ENCODE results near the gene TICRR.

TICRR gene

DNA sequence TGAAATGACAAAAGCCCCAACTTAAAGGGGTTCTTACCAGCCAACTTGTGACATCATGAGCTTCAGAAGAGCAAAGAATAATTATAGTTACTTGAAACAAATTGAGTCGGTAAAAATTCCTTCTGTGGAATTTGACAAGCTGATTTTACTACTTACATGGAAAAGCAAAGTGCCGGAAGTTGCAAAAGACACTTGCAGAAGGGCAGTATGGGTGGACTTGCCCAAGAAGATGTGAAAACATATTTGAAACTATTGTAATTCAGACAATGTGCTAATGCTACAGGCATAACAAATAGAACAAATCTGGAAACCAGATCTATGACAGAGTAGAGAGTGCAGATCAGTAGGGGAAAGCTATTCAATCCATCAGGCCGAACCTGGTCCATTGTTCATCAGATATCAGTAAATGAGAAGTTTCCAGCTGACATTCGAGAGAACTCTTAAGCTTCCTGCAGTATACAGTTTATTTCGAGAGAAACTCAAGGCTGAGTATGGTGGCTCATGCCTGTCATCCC lies 82.5 kb downstream of the TICRR start:
- DNase-seq = no peak

DNA sequence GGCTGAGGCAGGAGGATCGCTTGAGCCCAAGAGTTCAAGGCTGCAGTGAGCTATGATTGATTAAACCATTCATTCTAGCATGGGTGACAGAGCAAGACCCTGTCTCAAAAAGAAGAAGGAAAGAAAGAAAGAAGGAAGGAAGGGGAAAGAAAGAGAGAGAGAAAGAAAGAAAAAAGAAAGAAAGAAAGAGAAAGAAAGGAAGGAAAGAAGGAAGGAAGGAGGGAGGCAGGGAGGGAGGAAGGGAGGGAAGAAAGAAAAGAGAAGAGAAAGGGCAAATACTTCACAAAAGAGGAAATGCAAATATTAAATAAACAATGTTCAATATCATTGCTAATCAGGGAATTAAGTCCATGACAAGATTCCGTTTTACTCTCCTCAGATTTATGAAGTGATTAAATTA lies 84.0 kb downstream of the TICRR start:
- no peak for DNase-seq

GRCh38 chr15:89660556-89660955 lies 85.3 kb downstream of the TICRR start:
- DNase-seq = no peak

DNA sequence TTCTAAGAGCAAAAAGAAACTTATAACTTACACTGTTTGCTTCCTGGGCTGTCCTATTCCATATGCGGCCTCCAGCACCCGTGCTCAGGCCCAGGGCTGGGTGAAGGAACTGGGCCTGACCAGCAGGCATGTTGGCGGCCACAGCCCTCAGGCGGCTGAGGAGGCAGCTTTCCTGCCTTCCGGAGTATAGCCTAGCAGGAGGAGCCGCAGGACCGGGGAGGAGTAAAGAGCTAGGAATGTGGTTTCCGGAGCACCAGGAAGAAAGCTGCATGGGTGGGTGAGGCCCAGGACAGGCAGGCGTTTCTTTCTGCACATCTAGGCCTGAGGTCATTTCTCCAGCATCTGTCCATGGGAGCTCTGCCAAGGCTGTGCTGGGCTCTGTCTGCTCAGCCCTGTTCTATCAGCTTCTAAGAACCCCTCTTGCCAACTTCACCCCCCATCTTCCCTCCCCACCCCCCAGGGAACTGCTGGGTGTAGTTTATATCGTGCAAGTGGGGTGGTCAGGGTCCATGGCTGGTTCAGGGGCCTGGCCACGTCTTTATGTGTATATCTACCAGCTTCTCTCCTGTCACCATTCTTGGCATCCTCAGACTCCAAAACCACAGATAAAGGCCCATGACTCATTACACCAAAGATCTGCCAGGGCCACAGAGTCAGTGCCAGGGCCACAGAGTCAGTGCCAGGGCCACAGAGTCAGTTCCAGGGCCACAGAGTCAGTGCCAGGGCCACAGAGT lies 87.8 kb downstream of the TICRR start:
- DNase-seq = no peak

DNA sequence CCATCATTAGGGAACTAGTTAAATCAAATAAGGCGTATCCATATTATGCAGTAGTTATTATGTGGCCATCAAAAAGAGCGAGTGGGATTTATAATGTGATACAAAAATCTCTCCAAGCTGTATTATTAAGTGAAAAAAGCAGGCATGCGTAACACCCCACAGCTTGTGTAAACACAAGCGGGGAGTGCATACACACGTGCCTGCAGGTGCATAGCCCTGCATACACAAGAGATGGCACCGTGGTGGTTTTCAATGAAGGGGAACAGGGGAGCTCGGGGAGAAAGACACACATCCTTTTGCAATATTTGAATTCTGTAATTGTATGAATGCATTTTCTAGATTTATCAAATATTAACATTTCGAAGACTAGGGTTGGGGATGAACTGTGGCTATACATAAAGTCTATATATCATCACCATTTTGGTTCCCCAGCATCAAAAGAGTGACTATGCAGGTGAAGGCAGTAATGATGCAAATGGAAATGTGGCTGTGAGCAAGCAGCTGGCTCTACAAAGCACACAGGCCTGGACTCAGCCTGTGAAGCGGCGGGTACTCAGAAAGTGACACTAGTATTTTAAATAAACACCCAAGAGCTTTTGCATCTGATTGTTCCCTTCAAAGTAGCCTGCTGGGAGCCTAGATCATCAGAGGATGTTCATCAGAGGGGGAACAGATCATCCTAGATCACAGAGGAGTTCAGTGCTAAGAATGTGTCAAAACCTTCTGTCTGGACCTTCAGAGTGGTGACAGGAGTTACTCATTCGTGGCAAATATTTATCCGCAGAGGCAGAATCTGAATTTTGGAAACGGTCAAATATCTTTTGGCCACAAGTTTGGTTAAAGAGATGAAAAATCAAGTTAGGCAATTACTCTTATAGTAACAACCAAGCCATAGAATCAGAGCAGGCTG lies 89.4 kb downstream of the TICRR start:
- DNase-seq = no peak

GRCh38 chr15:89665449-89666181 lies 90.3 kb downstream of the TICRR start:
- DNase-seq = no peak

DNA sequence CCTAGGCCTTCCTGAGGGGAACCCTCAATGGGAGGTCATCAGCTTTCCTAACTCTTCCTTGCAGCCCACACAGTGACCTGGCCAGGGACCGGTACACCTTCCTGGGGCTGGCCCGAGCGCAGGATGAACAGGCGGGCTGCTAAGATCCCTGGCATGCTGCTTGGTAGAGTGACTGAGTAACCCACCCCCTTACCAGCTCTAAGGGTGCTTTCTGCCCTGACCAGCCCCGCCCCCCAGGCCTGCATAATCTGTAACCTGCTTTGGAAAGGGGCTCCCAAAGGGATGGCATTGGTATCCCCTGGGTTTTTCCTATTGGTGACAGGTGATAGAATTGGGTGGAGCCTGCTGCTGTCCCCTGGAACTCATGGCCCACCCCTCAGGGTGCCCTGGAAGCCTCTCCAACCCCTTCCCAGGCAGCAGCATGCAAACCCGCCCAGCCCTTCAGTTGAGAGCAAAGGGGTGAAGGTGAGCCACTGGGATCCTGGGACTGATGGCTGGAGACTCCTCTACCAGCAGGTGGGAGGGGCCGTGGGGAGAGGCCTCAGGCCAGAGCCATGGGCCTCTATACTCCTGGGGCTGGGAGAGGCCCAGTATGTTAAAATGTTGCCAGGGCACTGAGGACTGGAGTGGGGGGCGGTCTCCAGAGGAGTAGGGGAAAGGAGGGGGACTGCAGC lies 91.1 kb downstream of the TICRR start:
- DNase-seq = no peak

GRCh38 chr15:89666858-89667705 lies 91.8 kb downstream of the TICRR start:
- no peak for DNase-seq

DNA sequence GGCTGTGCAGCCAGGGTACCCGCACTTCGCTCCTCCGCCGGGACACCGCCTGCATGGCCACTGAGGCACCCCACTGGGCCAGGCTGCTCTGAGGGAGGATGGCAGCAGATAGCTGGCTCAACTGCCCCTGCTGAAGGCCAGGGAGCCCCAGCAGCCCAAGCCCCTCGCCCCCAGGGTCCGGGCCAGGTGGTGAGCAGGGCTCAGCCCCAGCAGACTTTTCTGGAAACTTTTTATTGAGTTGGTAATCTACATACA lies 92.4 kb downstream of the TICRR start:
- no peak for DNase-seq

DNA sequence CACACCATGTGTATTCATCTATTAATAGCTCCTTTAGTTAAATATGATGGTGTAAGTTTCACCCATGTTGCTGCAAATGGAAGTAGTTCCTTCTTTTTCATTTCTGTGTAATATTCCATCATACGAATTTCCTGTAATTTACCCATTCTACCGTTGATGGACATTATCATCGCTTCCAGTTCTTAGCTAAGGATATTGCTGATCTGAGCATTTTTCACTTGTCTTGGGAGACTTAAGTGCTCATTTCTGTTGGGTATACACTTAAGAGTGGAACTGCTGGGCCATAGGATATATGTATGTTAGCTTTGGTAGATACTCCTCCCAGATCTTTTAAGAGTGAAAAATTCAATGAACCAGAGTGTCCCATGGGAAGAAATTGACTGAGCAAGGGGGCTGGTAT lies 92.9 kb downstream of the TICRR start:
- no peak for DNase-seq

- DNase-seq = no peak
These were observed 94.1 kb downstream of the TICRR start for GRCh38 chr15:89669309-89669865.

- no peak for DNase-seq
These were observed 94.7 kb downstream of the TICRR start for GRCh38 chr15:89669941-89670340.

DNA sequence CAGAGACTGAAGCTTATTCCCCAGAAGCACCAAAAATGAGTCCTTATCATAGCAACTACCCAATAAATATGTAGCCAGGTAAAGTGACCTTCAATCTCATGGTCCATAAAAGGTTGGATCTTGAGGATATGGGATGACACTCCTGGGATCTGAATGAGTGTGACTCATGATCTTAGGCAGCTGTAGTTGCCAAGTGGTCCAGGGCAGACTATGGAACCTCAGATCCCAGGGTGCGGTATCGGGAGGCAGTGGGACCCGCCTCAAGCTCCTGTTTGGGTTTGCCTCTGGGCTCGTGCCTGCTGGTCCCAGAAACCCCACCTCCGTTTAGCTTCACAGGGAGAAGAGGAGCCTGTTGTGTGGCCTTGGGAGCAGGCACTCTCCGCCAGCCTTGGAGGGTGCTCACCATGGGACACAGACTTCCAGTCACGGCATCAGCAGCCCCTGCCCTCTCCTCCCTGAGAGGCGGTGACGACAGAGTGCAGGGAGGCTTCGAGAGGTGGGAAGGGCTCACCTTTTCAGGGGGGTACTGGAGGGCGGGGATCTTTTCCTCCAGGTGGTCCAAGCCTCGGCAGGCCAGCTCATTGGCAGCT lies 95.8 kb downstream of the TICRR start:
- DNase-seq = no peak

GRCh38 chr15:89671687-89672086 lies 96.4 kb downstream of the TICRR start:
- no peak for DNase-seq

GRCh38 chr15:89672221-89673164 lies 97.2 kb downstream of the TICRR start:
- no peak for DNase-seq

- no peak for DNase-seq
These were observed 97.9 kb downstream of the TICRR start for GRCh38 chr15:89673165-89673512.

DNA sequence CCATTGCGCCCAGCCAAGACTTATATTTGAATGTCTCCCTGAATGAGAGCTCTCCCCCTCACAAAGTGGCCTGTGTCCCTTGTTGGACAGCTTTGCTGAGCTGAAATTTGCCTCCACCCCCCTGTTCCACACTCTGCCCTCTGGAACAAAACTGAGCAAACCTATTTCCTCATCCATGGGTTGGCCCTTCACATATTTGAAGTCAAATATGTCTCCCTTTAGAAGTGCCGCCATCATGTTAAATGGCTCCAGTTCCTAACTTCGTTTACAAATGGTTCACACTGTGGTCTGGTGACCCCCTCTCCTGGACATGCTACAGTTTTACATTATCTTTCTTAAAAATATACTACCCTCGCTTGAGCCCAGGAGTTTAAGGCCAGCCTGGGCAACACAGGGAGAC lies 99.3 kb downstream of the TICRR start:
- DNase-seq = no peak

DNA sequence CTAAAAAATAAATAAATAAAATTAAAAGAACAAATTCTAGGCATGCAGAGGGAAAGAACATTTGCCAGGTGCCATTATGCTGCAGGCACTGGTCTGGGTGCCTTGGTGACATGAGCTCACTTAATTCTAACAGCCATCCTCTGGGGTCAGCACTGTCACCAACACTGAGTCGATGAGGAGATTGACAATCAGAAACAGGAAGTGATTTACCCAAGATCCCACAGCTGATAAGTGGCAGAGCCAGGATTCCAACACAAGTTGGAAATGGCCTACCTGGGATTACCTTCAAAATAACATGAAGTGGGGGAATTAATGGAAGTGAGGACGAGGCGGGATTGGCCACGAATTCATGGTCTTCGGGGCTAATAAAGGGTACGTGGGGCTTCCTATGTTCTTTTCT lies 100.3 kb downstream of the TICRR start:
- DNase-seq = no peak

- no peak for DNase-seq
These were observed 102.1 kb downstream of the TICRR start for GRCh38 chr15:89677381-89677780.
